GM19025 (cell line): ENCODE data around the gene CTBP2.

Source experiments
- ATAC-seq: cut with Tn5 transposase; IDR thresholded peaks from one replicate; pipeline ENCODE4 v1.9.1; 2021; ENCODE audit warnings: mild to moderate bottlenecking, low read depth, moderate library complexity; ENCODE audit not compliant: unreplicated experiment

CTBP2 gene

DNA sequence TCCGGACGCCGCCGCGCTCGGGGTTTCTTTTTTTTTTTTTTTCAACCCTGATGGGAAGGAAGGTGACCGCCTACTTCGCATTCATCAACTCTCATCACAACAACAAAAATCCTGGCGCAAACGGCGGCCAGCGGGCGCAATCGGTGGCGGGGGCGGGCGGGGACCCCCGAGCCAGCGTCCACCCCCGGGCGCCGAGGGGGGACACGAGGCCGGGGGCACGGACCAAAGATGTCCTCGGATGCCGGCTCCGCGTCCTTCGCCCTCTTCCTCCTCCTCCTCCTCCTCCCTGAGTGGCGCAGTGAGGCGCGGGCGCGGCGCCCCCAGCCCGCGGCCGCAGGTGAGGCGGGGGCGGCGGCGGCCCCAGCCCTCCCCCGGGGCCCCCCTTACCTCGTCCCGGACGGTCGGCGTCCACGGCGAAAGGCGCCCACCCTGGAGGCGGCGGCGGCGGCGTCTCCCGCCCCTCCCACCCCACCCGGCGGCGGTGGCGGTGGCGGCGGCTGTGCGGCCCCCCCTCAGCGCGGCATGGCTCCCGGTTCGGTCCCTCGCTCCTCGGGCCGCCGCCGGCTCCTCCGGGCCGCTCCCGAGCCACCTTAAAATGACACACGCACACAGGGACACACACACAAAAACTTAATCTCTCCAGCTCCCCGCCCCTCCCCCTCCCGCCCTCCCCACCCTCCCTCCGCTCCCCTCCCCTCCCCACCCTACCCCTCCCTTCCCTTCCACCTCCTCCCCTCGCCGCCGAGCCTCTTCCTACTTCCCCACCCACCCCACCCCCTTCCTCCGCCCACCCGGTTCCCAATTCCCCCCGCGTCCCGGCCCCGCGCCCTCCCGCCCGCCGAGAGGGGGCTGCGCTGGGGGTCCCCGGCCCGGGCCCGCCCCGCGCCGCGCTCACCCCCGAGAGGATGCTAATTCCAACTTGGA is at the start of gene CTBP2:
Gene CTBP2, minus strand, starts transcription at position 632 of the 924 bp plus-strand sequence.
- no peak for ATAC-seq

DNA sequence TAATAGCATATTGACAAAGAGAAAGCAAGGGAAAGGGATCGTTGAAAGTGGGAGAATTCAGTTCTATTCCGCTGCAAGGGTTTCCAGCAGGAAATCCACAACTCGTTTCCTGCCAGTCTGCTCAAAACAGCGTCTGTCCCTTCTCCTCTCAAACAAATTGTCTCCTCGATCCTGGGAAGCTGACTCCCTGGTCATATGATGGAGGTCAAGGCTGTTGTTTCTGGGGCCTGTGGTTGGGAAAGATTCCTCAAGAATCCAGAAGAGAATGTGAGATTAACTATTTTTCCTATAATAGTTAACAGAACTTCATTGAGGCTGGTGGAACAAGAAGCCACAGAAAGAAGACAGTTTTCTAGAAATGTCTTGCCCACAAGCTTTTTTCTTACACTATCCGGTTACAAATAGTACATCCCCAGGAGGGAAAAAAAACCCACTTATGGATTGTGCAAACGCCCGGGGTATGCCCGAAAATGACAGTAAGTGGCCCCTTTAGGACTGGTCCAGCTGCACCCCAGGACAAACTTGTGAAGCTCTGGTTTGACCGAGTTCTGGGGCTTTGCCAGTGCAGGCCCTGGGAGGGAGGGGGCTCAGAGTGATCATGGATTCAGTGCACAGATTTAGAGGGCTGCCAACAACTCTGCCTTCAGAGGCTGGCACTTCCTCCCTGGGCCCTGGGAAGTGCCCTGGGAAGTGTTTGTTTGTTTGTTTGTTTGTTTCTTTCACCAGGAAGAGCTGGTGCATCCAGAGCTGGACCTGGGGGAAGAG is 49.4 kb upstream of the CTBP2 start:
- no peak for ATAC-seq

DNA sequence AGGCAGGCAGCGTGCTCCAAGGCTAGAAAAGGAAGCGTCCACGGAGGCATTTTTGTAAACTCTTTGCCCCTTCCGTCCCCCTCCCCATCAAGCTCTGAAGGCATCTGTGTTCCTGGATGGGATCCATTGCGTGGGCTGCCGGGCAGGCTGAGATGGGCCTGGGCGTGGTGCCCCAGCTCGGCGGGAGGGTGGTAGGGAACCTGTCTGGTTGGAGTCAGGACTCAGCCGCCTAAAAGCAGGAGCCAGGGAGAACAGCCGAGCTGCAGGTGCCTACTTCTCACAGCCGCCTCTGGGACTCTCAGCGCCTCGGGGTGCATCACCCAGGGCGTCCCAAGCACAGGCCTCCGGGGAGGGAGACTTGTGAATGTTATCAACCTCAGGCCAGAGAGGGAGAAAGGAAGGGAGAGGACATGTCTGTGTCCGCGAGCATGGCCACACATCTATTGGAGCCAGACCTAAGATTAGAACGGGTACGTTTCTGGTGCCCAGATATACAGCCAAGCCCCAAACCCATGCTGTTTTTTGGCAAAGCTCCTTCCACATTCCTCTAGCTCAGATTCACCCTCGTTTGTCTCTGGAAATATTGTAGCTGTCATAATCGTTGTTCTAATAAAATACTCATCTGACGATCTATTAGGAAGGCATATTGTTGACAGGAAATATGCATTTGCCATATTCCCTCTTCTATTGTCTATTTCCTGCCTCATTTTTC is 48.6 kb upstream of the CTBP2 start:
- no peak for ATAC-seq

DNA sequence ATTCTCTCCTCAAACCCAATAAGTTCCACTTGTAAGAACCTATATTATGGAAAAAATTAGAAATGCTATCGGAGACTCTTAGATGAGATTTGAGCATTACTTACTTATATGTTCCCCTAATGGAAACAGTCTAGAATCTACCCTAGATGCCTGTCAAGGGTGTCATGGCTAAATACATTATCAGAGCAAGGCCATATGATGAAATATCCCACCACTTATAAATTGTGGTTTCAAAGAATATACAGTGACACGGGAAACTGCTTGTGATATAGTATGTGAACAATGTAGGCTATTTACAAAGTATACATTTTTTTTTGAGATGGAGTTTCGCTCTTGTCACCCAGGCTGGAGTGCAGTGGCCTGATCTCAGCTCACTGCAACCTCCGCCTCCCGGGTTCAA is 46.3 kb upstream of the CTBP2 start:
- ATAC-seq, result no peak

DNA sequence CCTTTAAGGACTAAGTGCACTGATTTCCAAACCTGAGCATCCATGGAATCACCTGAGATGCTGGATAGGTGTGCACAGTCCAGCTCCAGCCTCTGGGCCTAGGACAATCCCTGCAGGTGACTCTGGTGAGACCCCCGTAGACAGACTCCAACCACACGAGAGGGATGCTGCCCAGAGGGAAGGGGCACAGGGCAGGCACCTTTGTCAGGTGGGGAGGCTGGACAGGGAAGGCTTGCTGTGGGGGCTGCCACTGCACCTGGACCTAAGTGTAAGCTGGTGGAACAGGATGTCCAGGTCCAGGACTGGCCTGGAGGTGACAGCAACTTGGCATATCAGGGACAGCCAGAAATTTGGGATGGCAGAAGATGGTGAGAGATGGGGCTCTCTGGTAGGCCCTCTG is 45.1 kb upstream of the CTBP2 start:
- ATAC-seq, result no peak

DNA sequence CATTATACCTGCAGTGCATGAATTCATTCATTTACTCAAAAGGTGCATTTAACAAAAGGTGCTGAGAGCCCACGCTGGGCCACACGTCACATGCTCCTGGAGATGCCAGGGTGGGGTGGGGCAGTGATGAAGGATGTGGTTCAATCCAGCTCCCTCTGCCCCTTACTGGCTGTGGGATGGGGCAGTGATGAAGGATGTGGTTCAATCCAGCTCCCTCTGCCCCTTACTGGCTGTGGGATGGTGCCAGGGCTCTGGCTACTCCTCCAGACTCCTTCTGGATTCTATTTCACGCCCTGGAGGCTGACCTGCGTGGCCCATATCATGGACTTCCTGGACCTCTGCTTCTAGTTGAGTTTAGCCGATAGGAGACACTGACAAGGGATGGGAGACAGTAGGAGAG is 44.0 kb upstream of the CTBP2 start:
- no peak for ATAC-seq

DNA sequence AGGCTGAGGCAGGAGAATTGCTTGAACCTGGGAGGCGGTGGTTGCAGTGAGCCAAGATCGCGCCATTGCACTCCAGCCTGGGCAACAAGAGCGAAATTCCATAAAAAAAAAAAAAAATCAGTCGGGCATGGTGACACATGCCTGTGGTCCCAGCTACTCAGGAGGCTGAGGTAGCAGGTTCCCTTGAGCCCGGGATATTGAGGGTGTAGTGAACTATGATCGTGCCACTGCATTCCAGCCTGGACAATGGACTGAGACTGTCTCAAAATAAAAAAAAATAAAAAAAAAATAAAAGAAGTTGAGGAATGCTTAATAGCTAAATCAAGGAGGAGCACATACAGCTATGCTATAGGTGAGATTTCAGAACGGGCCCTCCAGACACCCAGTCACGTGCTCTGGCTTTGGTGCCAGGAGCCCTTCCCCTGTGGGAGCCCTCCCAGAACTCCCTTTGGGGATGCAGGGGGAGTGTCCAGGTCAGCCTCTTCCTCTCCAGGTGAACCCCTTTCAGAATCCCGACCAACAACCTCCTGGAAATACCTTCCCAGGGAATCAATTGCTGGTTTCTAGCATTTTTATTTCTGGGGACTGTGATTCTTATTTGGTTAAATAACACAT is 42.9 kb upstream of the CTBP2 start:
- ATAC-seq, result no peak

DNA sequence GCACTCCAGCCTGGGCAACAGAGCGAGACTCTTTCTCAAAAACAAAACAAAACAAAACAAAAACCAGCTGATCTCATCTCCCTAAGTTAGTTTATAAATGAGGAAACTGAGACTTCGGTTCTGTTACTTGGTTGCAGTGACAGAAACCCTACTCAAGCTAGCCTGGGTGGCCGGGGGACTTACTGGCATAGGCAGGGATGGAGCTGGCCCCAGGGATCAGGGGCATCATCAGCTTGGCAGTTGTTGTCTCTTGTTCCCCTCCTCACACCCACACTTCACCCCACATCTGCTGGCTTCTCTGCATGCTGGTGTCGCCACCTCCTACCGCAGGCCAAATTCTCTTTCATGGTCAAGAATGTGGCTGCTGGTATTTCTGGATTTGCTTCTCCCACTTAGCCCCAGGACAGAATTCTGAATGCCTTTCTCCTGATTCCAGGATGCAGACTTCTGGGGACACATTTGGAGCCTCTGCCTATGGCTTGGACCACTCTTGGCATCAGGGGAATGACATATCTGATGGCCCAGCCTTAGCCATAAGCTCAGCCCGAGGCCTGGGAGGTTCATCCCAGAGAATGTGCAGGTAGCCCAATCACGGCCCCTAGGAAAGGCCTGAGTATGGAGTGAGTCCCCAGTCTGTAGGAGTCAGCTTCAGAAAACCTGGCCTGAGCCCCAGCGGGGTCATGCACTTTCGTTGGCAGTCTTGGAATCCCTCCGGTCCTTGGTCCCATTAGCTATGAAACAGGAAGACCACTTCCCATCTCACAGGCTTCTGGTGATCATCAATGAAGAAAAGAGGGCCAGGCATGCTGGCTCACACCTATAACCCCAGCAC is 41.6 kb upstream of the CTBP2 start:
- ATAC-seq, result no peak

DNA sequence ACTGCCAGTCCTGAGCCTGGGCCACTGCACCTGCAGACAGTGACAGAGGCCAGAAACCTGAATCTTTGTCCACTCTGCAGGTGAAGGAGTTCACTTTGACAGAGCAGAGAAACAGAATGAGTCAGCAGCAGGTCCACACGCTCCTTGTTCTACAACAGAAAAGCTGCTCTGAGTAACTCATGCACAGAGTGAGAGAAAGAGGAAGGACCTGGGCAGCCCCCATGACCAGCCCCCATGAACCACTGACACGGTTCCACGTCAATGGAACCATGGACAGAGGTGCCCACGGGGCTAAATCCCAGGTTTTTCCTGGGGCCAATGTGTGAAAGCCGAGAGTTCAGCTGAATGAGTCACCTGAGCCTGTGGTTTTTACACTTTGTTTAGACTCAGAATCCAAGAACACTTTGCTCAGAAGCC is 40.8 kb upstream of the CTBP2 start:
- peak; percentile 71 for ATAC-seq

DNA sequence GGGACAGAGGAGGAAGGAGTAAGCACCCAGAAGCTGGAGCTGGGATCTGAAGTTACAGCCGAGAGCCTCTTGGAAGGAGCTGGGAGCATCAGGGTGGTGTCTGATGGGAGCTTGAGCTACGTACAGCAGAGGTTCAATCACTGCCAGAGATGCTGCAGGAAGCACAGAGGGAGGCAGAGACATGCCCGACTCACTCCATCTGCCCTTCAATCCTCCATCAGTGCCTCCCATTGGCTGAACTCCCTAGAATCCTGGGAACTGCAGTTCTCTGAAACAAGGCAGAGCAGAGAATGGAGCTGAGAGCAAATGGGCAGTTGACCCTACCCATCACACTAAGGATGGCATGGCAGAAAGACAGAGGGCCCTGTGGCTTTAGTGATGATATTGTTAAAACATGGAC is 40.0 kb upstream of the CTBP2 start:
- ATAC-seq, result no peak

DNA sequence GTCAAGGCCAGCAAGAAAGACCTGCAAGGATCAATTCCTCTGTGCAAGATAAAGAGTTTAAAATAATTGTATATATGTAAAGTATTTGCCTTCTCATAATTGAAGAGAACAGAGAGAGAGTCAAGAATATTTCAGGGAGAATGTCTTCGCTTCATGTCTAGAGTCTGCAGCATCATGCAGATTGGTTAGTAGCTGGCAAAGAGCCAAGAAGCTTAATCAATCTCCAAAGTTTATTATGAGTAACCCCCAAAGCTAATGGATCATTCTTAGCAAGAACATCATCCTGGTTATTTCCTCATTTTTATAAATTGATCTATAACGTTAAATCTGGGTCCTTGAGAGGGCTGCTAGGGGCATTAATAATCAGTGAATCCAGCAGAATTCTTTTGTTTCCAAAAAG is 38.9 kb upstream of the CTBP2 start:
- ATAC-seq, result no peak

DNA sequence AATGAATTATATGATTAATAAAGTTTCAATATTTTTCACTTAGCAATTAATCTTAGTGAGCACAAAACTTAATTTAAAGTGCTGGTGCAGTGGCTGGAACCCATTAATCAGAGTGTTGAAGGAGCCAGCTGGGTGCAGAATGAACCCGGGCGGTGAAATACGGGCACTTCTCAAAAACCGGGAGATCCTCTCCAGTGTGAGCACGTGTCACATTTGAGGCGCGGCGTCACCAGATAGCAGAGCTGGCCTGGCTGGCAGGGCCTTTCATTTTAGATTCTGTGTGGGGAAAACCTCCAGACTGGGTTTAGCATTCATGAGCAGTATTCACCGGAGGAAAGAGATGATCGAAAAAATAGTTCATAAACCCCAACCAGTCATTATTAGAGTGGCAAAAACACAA is 34.5 kb upstream of the CTBP2 start:
- ATAC-seq, result no peak

DNA sequence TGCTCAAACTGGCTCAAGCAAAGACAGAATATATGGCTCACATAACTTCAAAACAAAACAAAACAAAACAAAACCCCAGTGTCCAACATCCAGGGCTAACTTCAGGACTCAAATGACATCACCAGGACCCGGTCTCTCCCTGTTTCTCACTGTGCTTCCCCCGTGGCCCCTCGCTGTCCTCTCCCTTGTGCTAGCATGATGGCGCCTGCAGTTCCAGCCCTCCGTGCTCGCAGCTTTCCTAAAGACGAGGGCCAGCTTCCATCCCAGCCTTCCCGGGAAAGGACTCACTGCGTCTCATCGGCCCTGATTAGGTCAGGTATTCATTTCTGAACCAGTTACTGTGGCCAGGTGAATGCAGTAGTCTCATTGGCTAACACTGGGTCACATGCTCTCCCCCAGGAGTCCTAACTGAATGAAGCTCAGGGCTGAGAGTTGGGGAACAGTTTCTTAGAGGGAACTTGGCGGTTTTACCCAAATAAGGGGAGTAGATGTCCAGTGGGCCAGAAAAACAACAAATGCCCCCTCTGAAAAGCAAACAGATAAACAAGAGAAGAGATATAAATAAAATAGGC is 33.0 kb upstream of the CTBP2 start:
- ATAC-seq, result no peak

DNA sequence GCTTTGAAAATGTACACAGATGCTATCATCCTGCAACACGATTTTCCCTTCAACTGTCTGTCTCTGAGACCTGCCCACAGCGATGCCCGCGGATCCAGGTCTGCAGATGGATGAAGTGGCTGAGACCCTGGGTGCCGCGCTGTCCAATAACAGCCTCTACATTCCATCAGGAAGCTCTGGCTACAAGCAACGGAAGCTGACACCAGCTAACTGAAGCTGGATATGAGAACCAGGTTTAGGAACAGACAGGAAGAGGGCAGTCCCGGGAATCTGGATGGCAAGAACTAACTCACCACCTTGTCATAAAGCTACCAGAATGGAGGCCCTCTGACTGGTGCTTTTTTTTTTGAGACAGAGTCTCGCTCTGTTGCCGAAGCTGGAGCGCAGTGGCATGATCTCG is 32.3 kb upstream of the CTBP2 start:
- no peak for ATAC-seq

DNA sequence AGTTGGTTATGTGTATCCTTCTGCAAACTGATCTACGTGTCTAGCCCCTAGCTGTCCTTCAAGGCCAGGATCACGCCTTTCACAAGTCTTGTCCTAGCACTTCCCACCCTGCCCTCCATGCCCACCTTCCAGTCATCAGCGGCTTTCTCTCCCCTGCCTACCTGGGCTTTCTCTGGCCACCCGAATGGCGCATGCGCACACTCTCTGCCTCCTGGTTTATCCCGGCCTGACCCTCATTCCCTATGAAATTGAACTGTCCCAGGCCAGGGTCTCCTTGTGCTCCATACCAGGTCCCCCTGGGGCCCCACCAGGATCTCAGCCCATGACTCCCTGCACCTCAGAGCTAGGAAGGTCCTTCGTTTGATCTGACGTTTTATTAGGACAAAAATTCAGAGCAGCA is 31.6 kb upstream of the CTBP2 start:
- ATAC-seq, result no peak

DNA sequence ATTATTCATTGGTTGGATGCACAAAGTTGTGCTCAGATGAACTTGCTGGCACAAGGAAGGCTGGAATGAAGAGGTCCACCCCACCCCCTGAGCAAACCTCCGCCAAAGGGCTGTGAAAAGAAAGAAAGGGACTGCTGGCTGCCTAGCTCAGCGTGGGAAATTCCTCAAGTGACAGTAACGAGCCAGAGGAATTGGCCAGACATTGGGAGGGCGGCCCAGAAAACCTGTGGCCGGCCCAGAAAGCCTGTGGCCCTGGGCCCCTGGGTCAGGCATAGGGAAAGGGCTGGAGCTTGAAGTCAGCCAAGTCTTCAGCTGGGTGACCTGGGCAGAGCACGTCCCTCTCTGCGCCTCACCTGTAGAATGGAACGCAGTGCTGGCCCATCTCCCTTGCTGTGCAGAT is 30.6 kb upstream of the CTBP2 start:
- ATAC-seq, result no peak

DNA sequence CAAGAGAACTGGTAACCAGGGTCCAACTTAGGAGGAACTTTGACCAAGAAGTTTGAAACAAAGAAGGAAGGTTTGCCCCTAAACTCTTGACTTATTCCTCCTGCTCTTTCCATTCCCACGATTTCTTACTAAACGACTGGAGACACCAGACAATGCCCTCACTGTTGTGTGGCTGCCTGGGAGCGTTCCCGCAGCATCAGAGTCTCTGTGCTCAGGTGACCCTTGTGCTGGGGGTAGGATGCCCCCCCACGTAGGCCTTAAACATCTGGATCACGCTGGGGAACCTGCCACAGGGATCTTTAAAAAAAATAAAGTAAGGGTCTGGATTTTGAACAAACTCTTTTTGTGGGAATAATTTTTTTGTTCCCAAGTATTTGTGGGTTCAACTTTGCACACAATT is 30.1 kb upstream of the CTBP2 start:
- no peak for ATAC-seq

DNA sequence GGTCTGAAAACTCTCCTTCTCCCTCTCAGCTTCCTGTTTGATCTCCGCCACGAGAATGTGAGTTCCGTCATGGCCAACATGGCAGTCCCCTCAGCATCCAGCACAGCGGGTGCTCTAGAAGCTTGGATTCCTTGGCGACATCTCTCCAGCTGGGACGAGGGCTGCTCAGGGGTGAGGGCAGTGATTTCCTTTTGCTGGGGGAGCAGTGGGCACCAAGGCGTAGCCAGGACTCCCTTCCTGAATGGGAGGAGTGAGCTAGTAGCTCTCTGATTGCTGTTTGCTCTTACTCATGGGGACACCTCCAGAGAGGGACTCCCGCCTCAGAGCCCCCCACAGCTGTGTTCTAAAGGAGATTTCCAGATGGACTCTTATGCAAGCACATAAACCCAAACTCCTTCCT is 28.8 kb upstream of the CTBP2 start:
- ATAC-seq, result no peak
